ENCODE measurements around the gene MYBPC2. TPM values are rescaled to one million over a fixed set of nuclear protein-coding genes. Genes with fewer than 3 reads are reported as not detected.

The MYBPC2 gene
- total RNA-seq, 1 experiment from 2014 or later = not detected

Other genes starting within 250 kb of the MYBPC2 start
- not detected in 2 replicates for gene MYH14, start 229.3 kb upstream of the MYBPC2 start, total RNA-seq (2022)
- not detected in 2 replicates for gene KCNC3, start 103.5 kb upstream of the MYBPC2 start, total RNA-seq (2022)
- gene NAPSA, start 67.3 kb upstream of the MYBPC2 start, total RNA-seq (2022) = 0.49 and 0.51 TPM in 2 replicates
- gene NR1H2, start 56.4 kb upstream of the MYBPC2 start, total RNA-seq (2022) = 62.0 and 65.7 TPM in 2 replicates
- gene POLD1, start 48.5 kb upstream of the MYBPC2 start, total RNA-seq (2022) = 18.9 and 31.9 TPM in 2 replicates
- not detected in 2 replicates for gene SPIB, start 14.0 kb upstream of the MYBPC2 start, total RNA-seq (2022)
- 61.3 and 61.8 TPM in 2 replicates for gene EMC10, start 43.6 kb downstream of the MYBPC2 start, total RNA-seq (2022)
- gene GARIN5A, start 44.0 kb downstream of the MYBPC2 start, total RNA-seq (2022) = 1.5 and 2.7 TPM in 2 replicates
- gene JOSD2, start 78.3 kb downstream of the MYBPC2 start, total RNA-seq (2022) = 65.8 and 76.9 TPM in 2 replicates
- gene ASPDH, start 81.0 kb downstream of the MYBPC2 start, total RNA-seq (2022) = not detected in 2 replicates
- not detected in 2 replicates for gene LRRC4B, start 135.5 kb downstream of the MYBPC2 start, total RNA-seq (2022)
- gene SYT3, start 207.0 kb downstream of the MYBPC2 start, total RNA-seq (2022) = not detected in 2 replicates
- gene C19orf81, start 216.6 kb downstream of the MYBPC2 start, total RNA-seq (2022) = not detected in 2 replicates

Data from MCF 10A (cell line).